Measurements from ENCODE around the gene TENM3.

Gene TENM3

GRCh38 chr4:182216005-182216404 is 27.2 kb upstream of the TENM3 start:
- Histone ChIP-seq H4K20me1 (ENCODE audit: insufficient read depth, low read length) (no peaks in the 10 kb centered on the region), H3K36me3 (ENCODE audit: insufficient read depth, low read length) (no peaks in the 10 kb centered on the region), H3K27ac (ENCODE audit: low read depth, low read length, poor library complexity, severe bottlenecking) (no peak overlapping the region), H3K4me1 (ENCODE audit: insufficient read depth, low read length, severe bottlenecking) (no peaks in the 10 kb centered on the region), H2AFZ (ENCODE audit: low read length) (no peak overlapping the region), H3K9me2 (ENCODE audit: low read depth, low read length) (no peaks in the 10 kb centered on the region), H3K9me3 (ENCODE audit: low read length) (no peaks in the 10 kb centered on the region), H3F3A (ENCODE audit: insufficient read depth, low read length) (no peaks in the 10 kb centered on the region), H3K9ac (ENCODE audit: low read length) (no peak overlapping the region), H3K79me2 (ENCODE audit: insufficient read depth, low read length) (no peaks in the 10 kb centered on the region), H3K27me3 (ENCODE audit: insufficient read depth, low read length) (no peaks in the 10 kb centered on the region), H3K4me2 (ENCODE audit: low read length) (no peak overlapping the region), H3K4me3 (ENCODE audit: low read depth, low read length, poor library complexity, severe bottlenecking) (no peak overlapping the region)
- TF ChIP-seq CTCF (IDR thresholded peaks at IDR 0.05; ENCODE audit: low read length) (no peak), EZH2 (IDR thresholded peaks at IDR 0.05; ENCODE audit: borderline replicate concordance, low read length) (no peak)

DNA sequence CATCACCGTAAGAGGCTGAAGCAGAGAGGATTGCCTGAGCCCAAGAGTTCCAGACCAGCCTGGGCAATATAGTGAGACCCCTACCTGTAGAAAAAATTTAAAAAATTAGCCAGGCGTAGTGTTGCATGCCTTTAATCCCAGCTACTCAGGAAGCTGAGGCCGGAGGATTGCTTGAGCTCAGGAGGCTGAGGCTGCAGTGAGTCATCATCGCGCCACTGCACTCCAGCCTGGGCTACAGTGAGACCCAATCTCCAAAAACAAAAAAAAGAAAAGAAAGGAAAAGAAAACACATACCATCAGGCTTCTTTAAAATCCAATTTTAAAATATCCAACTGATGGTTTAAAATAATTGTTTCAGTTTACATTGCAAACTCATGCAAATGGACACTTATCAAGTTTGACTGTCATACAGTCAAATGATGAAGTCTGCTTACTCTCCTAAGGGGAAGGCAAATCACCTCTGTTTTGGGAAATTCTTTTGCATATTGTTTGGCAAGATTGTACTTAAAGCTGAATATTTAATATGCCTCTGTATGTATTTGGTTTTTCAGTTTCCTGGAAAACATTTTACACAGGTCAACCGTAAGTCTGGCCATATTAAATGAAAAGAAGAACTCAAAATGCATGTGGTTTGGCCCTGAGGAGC is 23.7 kb upstream of the TENM3 start:
- Histone ChIP-seq H3K27ac (ENCODE audit: low read depth, low read length, poor library complexity, severe bottlenecking) (no peak overlapping the region), H3K9me3 (ENCODE audit: low read length) (no peaks in the 10 kb centered on the region), H3K4me2 (ENCODE audit: low read length) (no peak overlapping the region), H3K4me3 (ENCODE audit: low read depth, low read length, poor library complexity, severe bottlenecking) (no peak overlapping the region), H3K36me3 (ENCODE audit: insufficient read depth, low read length) (no peaks in the 10 kb centered on the region), H2AFZ (ENCODE audit: low read length) (no peak overlapping the region), H3F3A (ENCODE audit: insufficient read depth, low read length) (no peaks in the 10 kb centered on the region), H3K4me1 (ENCODE audit: insufficient read depth, low read length, severe bottlenecking) (no peaks in the 10 kb centered on the region), H4K20me1 (ENCODE audit: insufficient read depth, low read length) (no peaks in the 10 kb centered on the region), H3K27me3 (ENCODE audit: insufficient read depth, low read length) (no peaks in the 10 kb centered on the region), H3K79me2 (ENCODE audit: insufficient read depth, low read length) (no peaks in the 10 kb centered on the region), H3K9ac (ENCODE audit: low read length) (no peak overlapping the region), H3K9me2 (ENCODE audit: low read depth, low read length) (no peaks in the 10 kb centered on the region)
- TF ChIP-seq EZH2 (IDR thresholded peaks at IDR 0.05; ENCODE audit: borderline replicate concordance, low read length), result no peak
- no peak for TF ChIP-seq CTCF (IDR thresholded peaks at IDR 0.05; ENCODE audit: low read length)

DNA sequence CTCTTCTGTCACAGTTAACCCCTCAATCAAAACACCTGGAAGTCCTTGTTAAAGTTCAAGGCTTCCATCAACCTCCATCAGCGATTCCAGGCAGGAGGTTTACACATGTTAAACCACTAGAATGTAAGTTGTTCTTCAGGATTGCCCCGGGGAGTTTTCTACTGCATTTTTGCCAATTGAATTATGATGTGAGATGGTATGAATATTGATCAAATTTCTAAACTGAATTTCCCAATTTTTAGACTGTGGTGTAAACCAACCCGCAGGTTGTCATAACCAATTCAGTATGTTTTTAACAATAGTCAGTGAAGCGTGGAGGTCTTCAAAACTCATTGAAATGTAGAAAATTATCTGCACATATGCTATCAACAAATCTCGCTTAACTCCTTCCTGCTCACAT is 21.2 kb upstream of the TENM3 start:
- Histone ChIP-seq H3K27ac (ENCODE audit: low read depth, low read length, poor library complexity, severe bottlenecking) (no peak overlapping the region), H3K79me2 (ENCODE audit: insufficient read depth, low read length) (no peaks in the 10 kb centered on the region), H4K20me1 (ENCODE audit: insufficient read depth, low read length) (no peaks in the 10 kb centered on the region), H3K4me3 (ENCODE audit: low read depth, low read length, poor library complexity, severe bottlenecking) (no peak overlapping the region), H3K9me3 (ENCODE audit: low read length) (no peaks in the 10 kb centered on the region), H3K4me1 (ENCODE audit: insufficient read depth, low read length, severe bottlenecking) (no peaks in the 10 kb centered on the region), H3F3A (ENCODE audit: insufficient read depth, low read length) (no peaks in the 10 kb centered on the region), H3K4me2 (ENCODE audit: low read length) (no peak overlapping the region), H3K9me2 (ENCODE audit: low read depth, low read length) (no peaks in the 10 kb centered on the region), H3K36me3 (ENCODE audit: insufficient read depth, low read length) (no peaks in the 10 kb centered on the region), H3K9ac (ENCODE audit: low read length) (no peak overlapping the region), H2AFZ (ENCODE audit: low read length) (no peak overlapping the region), H3K27me3 (ENCODE audit: insufficient read depth, low read length) (no peaks in the 10 kb centered on the region)
- TF ChIP-seq CTCF (IDR thresholded peaks at IDR 0.05; ENCODE audit: low read length), result no peak
- no peak for TF ChIP-seq EZH2 (IDR thresholded peaks at IDR 0.05; ENCODE audit: borderline replicate concordance, low read length)
